ENCODE measurements around the gene GFOD2.

DNA sequence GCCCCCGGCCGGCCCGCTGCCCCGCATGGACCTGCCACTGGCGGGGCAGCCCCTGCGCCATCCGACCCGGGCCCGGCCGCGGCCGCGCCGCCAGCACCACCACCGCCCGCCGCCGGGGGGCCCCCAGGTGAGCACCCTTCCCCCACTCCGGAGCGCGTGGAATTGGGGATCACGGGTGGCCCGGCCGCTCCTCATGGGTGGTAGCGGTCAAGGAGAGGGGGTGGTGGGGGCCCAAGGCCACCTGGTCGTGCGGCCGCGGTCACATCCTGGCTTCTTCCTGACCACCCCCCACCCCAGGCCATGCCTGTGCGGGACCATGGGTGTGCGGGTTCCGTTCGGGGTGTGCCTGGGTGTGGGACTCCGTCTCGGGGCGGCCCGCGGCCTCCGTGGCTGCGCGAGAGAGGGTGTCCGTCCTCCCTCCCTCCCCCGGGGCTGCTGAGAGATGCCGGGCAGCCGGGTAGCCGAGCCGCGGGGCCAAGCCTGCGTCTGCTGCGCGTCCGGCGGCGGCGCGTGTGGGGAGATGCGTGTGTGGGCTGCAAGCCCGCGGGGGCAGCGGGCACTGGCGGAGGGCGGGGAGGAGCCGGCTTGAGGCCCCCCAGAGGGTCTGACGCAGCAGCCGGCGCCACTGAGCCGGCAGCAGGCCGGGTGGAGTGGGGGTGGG lies 65.9 kb downstream of the GFOD2 start:
- TF ChIP-seq KDM5A (IDR thresholded peaks at IDR 0.05; ENCODE audit: low read length): no peak
- peak; percentile 14 to 40 (median 24); a peak in 3 of 4 replicates for TF ChIP-seq CTCF (IDR thresholded peaks at IDR 0.05; ENCODE audit: control extremely low read depth in 1 of 3, insufficient read depth in 1 of 3, low read depth in 1 of 3, low read length in 3 of 3)
- TF ChIP-seq POLR2AphosphoS5 (IDR thresholded peaks at IDR 0.05; ENCODE audit: low read depth, low read length): no peak

Data from H1 (cell line).